Measurements from ENCODE around the gene SLC16A4.

DNA sequence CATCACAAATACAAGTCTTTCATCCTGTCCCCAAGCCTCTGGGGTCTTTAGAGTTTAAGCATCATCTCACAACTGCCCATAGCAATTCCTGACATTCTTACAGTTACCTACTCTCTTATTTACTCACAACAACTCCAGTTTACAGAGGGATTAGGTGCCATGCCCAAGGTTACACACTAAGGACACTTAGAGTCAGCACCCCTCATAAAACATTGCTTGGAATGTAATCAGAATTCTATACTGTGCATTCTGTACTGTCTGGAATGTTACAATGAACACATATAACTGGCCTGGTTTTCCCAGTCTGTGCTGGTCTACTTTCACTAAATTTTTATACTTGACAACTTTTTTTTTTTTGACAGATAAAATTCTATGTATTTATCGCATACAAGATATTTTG lies 66.2 kb downstream of the SLC16A4 start:
- TF ChIP-seq POLR2A (IDR thresholded peaks at IDR 0.05) (no peak), EP300 (IDR thresholded peaks at IDR 0.05) (no peak)
- TF ChIP-seq, protein P1, sequence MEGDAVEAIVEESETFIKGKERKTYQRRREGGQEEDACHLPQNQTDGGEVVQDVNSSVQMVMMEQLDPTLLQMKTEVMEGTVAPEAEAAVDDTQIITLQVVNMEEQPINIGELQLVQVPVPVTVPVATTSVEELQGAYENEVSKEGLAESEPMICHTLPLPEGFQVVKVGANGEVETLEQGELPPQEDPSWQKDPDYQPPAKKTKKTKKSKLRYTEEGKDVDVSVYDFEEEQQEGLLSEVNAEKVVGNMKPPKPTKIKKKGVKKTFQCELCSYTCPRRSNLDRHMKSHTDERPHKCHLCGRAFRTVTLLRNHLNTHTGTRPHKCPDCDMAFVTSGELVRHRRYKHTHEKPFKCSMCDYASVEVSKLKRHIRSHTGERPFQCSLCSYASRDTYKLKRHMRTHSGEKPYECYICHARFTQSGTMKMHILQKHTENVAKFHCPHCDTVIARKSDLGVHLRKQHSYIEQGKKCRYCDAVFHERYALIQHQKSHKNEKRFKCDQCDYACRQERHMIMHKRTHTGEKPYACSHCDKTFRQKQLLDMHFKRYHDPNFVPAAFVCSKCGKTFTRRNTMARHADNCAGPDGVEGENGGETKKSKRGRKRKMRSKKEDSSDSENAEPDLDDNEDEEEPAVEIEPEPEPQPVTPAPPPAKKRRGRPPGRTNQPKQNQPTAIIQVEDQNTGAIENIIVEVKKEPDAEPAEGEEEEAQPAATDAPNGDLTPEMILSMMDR (IDR thresholded peaks at IDR 0.05), result no peak

All from tibial nerve (tissue), 4 donors.